SK-N-SH (cell line): Measurements from ENCODE around the gene WDR5B. TPM values are rescaled to one million over a fixed set of nuclear protein-coding genes. Genes with fewer than 3 reads are reported as not detected.

Source experiments
- CTCF ChIA-PET: fragments of 300-600, 350-600 bp; formaldehyde crosslinking; extraction: SDS; loops from one replicate; lab custom pipeline; 2021; lab: Yijun Ruan, JAX
- POLR2A ChIA-PET: fragments of 350-600 bp; sonication (Branson Sonifier 250); formaldehyde crosslinking; extraction: SDS; loops from one replicate; lab custom pipeline; 2020; ENCODE audit warnings: antibody characterized with exemption, inconsistent platforms; lab: Yijun Ruan, JAX
- DNase-seq: peaks from one replicate; pipeline ENCODE4 v3.0.0; 2012
- H2AFZ ChIP-seq: fragments of 200-600 bp; sonication (generic); 2 replicates; pipeline ENCODE4 v1.8.1; 2016; ENCODE audit warnings: antibody characterized with exemption, mild to moderate bottlenecking, low read depth
- H3F3A ChIP-seq: fragments of 200-600 bp; sonication (generic); replicated peaks from 2 replicates; pipeline ENCODE3; 2016; ENCODE audit warnings: antibody characterized with exemption, mild to moderate bottlenecking; ENCODE audit not compliant: insufficient read depth
- H3K27ac ChIP-seq, 2 experiments: fragments of 200-500 bp in 1 of 2; fragments of 200-600 bp in 1 of 2; sonication (Bioruptor generic) in 1 of 2; sonication (generic), shearing (Covaris generic) in 1 of 2; 2 replicates each; pipeline versions ENCODE4 v1.5.1 to v1.6.1; 2014 to 2016; ENCODE audit warnings: low read depth in 2 of 2, inconsistent platforms in 1 of 2, low read length in 1 of 2, mild to moderate bottlenecking in 1 of 2, mixed read lengths in 1 of 2
- H3K27me3 ChIP-seq: fragments of 200-600 bp; sonication (generic), shearing (Covaris generic); 2 replicates; pipeline ENCODE4 v1.6.1; 2016; ENCODE audit warnings: mixed run types; ENCODE audit not compliant: insufficient read depth
- H3K36me3 ChIP-seq, 2 experiments: fragments of 200-500 bp in 1 of 2; fragments of 200-600 bp in 1 of 2; sonication (Bioruptor generic) in 1 of 2; sonication (generic) in 1 of 2; replicated peaks in 1 of 2; 2 replicates each; pipeline versions ENCODE3 to v1.5.1; 2014 to 2016; ENCODE audit warnings: low read length in 1 of 2, mild to moderate bottlenecking in 1 of 2; ENCODE audit not compliant: insufficient read depth in 2 of 2, control insufficient read depth in 1 of 2
- H3K4me1 ChIP-seq, 2 experiments: fragments of 200-500 bp in 1 of 2; fragments of 200-600 bp in 1 of 2; sonication (Bioruptor generic) in 1 of 2; sonication (generic), shearing (Covaris generic) in 1 of 2; 2 replicates each; pipeline versions ENCODE4 v1.5.1 to v1.6.1; 2014 to 2016; ENCODE audit warnings: low read depth in 1 of 2, low read length in 1 of 2, mixed run types in 1 of 2; ENCODE audit not compliant: insufficient read depth in 2 of 2, control insufficient read depth in 1 of 2
- H3K4me2 ChIP-seq: fragments of 200-600 bp; sonication (generic), shearing (Covaris generic); 2 replicates; pipeline ENCODE4 v1.6.1; 2017; ENCODE audit warnings: mixed run types
- H3K4me3 ChIP-seq, 2 experiments: fragments of 200-500 bp in 1 of 2; fragments of 200-600 bp in 1 of 2; sonication (Bioruptor generic) in 1 of 2; sonication (generic), shearing (Covaris generic) in 1 of 2; 2 replicates each; pipeline versions ENCODE4 v1.5.1 to v1.8.1; 2014 to 2016; ENCODE audit warnings: low read depth in 2 of 2, inconsistent platforms in 1 of 2, low read length in 1 of 2, mild to moderate bottlenecking in 1 of 2, mixed read lengths in 1 of 2, moderate library complexity in 1 of 2
- H3K79me2 ChIP-seq: fragments of 200-600 bp; sonication (generic); 2 replicates; pipeline ENCODE4 v1.8.1; 2017; ENCODE audit warnings: mild to moderate bottlenecking; ENCODE audit not compliant: insufficient read depth
- H3K9ac ChIP-seq: fragments of 200-600 bp; sonication (generic); 2 replicates; pipeline ENCODE4 v1.6.1; 2017; ENCODE audit warnings: mixed run types
- H3K9me2 ChIP-seq: fragments of 200-600 bp; sonication (generic); 2 replicates; pipeline ENCODE4 v1.6.1; 2017; ENCODE audit warnings: mixed run types
- H3K9me3 ChIP-seq: fragments of 200-600 bp; sonication (generic); 2 replicates; pipeline ENCODE4 v1.6.1; 2017; ENCODE audit warnings: mixed run types, mild to moderate bottlenecking, moderate library complexity
- H4K20me1 ChIP-seq: fragments of 200-600 bp; sonication (generic); 2 replicates; pipeline ENCODE4 v1.6.1; 2017; ENCODE audit warnings: mild to moderate bottlenecking, mixed run types; ENCODE audit not compliant: insufficient read depth
- CHD2 ChIP-seq: fragments of 150-350 bp; IDR thresholded peaks from 2 replicates; pipeline ENCODE4 v1.6.1; 2018; ENCODE audit warnings: low read length; ENCODE audit not compliant: partially characterized antibody
- ELF1 ChIP-seq: IDR thresholded peaks from 2 replicates; pipeline ENCODE4 v1.4.0; 2012
- FOXJ3 ChIP-seq: sonication (generic); formaldehyde crosslinking; IDR thresholded peaks from 2 replicates; pipeline ENCODE4 v1.5.1; 2020; ENCODE audit warnings: mild to moderate bottlenecking, missing genetic modification reagents
- FOXM1 ChIP-seq: IDR thresholded peaks from 2 replicates; pipeline ENCODE4 v1.4.0; 2012; ENCODE audit warnings: low read depth, mild to moderate bottlenecking
- GATA2 ChIP-seq: sonication (generic); formaldehyde crosslinking; IDR thresholded peaks from 2 replicates; pipeline ENCODE4 v1.5.0; 2020; ENCODE audit warnings: mild to moderate bottlenecking, missing genetic modification reagents
- NFIC ChIP-seq: IDR thresholded peaks from 2 replicates; pipeline ENCODE4 v1.4.0; 2012; ENCODE audit warnings: borderline replicate concordance
- PBX3 ChIP-seq: IDR thresholded peaks from 2 replicates; pipeline ENCODE4; 2012
- RAD21 ChIP-seq: IDR thresholded peaks from 2 replicates; pipeline ENCODE4 v1.6.1; 2012; ENCODE audit warnings: mild to moderate bottlenecking, low read length
- RFX5 ChIP-seq: IDR thresholded peaks from 2 replicates; pipeline ENCODE4 v1.6.1; 2012; ENCODE audit warnings: mild to moderate bottlenecking, improper control_type of control experiment, low read length
- SMC3 ChIP-seq: IDR thresholded peaks from 2 replicates; pipeline ENCODE4 v1.6.1; 2012; ENCODE audit warnings: low read depth, low read length, improper control_type of control experiment
- TAF1 ChIP-seq: IDR thresholded peaks from 2 replicates; pipeline ENCODE4 v1.6.1; 2012; ENCODE audit warnings: low read depth, mild to moderate bottlenecking, low read length, moderate library complexity, borderline replicate concordance
- TCF12 ChIP-seq: IDR thresholded peaks from 2 replicates; pipeline ENCODE4 v1.4.0; 2012
- TEAD4 ChIP-seq: IDR thresholded peaks from 2 replicates; pipeline ENCODE4 v1.4.0; 2012; ENCODE audit warnings: mild to moderate bottlenecking, borderline replicate concordance; ENCODE audit not compliant: insufficient read depth
- YY1 ChIP-seq: IDR thresholded peaks from 2 replicates; pipeline ENCODE4 v1.4.0; 2012; ENCODE audit warnings: low read depth, mild to moderate bottlenecking
- whole genome bisulfite sequencing: methylation state at CpG from one replicate; pipeline ENCODE4 v1.1.6; 2017; ENCODE audit warnings: low lambda C conversion rate; 5-methylcytosine and 5-hydroxymethylcytosine counted together
- polyA plus RNA-seq, 3 experiments: library from polyadenylated mRNA; depleted of rRNA; stranded (reverse); fragments of >200 nt; gene quantifications; 2 replicates each; pipeline ENCODE4 v1.2.3, GENCODE V29; 2012
- TF ChIP-seq, protein P1 (sequence below): fragments of 150-350 bp; IDR thresholded peaks from 2 replicates; pipeline ENCODE4 v1.6.1; 2016; ENCODE audit warnings: mild to moderate bottlenecking, low read depth, low read length
- TF ChIP-seq, protein P2 (sequence below): IDR thresholded peaks from 2 replicates; pipeline ENCODE4 v1.4.0; 2012; ENCODE audit warnings: low read depth, borderline replicate concordance
- TF ChIP-seq, protein P3 (sequence below): fragments of 150-350 bp; IDR thresholded peaks from 2 replicates; pipeline ENCODE4 v1.6.1; 2017; ENCODE audit warnings: antibody characterized with exemption, low read length, low read depth, borderline replicate concordance
- TF ChIP-seq, protein P4 (sequence below): IDR thresholded peaks from 2 replicates; pipeline ENCODE4 v1.4.0; 2012; ENCODE audit warnings: low read depth, borderline replicate concordance

WDR5B gene
- polyA plus RNA-seq, 1 of the 3 experiments (the other 2 are of a cell fraction): 2.2 TPM

GRCh38 chr3:122462406-122462805 is 46.5 kb upstream of the WDR5B start:
- CTCF ChIA-PET: no interaction called here
- 98% methylated on average over 1 of the region's 1 CpG for WGBS

DNA sequence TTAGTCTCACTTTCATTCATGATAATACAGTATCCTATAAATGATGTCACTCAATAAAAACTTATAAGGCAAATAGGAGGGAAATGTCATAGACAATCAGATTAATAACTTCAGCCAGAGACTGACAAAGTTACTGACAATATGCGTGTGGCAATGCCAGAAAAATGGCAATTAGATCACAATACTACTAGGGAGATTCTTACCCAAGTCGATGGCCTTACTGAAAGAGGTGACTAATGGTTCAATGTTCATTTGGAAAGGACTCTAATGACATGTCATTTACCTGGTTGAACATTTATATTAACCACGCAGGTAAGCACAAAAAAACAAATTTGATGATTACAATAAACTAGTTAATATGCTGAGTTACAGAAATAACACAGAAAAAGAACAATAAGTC is 45.9 kb upstream of the WDR5B start:
- H3K9ac ChIP-seq: no peak overlapping the region
- TF ChIP-seq, protein P1, sequence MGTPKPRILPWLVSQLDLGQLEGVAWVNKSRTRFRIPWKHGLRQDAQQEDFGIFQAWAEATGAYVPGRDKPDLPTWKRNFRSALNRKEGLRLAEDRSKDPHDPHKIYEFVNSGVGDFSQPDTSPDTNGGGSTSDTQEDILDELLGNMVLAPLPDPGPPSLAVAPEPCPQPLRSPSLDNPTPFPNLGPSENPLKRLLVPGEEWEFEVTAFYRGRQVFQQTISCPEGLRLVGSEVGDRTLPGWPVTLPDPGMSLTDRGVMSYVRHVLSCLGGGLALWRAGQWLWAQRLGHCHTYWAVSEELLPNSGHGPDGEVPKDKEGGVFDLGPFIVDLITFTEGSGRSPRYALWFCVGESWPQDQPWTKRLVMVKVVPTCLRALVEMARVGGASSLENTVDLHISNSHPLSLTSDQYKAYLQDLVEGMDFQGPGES: no peak
- TF ChIP-seq, protein P2, sequence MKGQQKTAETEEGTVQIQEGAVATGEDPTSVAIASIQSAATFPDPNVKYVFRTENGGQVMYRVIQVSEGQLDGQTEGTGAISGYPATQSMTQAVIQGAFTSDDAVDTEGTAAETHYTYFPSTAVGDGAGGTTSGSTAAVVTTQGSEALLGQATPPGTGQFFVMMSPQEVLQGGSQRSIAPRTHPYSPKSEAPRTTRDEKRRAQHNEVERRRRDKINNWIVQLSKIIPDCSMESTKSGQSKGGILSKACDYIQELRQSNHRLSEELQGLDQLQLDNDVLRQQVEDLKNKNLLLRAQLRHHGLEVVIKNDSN: no peak
- TF ChIP-seq RAD21 (no peak), FOXJ3 (CRISPR knock-in tag) (no peak), SMC3 (no peak), ELF1 (no peak), PBX3 (no peak), NFIC (no peak), TAF1 (no peak)
- TF ChIP-seq, protein P3, sequence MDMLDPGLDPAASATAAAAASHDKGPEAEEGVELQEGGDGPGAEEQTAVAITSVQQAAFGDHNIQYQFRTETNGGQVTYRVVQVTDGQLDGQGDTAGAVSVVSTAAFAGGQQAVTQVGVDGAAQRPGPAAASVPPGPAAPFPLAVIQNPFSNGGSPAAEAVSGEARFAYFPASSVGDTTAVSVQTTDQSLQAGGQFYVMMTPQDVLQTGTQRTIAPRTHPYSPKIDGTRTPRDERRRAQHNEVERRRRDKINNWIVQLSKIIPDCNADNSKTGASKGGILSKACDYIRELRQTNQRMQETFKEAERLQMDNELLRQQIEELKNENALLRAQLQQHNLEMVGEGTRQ: no peak

More at GRCh38 chr3:122462406-122462805, 46.5 kb upstream of the WDR5B start:
- Histone ChIP-seq H3K27me3 (no peaks in the 10 kb centered on the region), H3K4me3 (no peak overlapping the region), H3K27ac (no peak overlapping the region), H4K20me1 (peaks cover 3% of the 10 kb centered on the region; the same call in 1 of the 2 replicates), H3K9ac (no peak overlapping the region), H3K4me2 (no peak overlapping the region), H3K9me2 (no peaks in the 10 kb centered on the region), H3K9me3 (no peaks in the 10 kb centered on the region), H3K79me2 (peaks cover 42% of the 10 kb centered on the region), H3K36me3 (peaks cover 64 to 69% of the 10 kb centered on the region in 2 experiments), H3K4me1 (no peaks in the 10 kb centered on the region), H3F3A (no peaks in the 10 kb centered on the region), H2AFZ (no peak overlapping the region)
- POLR2A ChIA-PET: no interaction called here
- TF ChIP-seq SMC3: no peak
- TF ChIP-seq NFIC: no peak
- TF ChIP-seq RFX5: no peak
- TF ChIP-seq FOXJ3 (CRISPR knock-in tag): no peak
- no peak for TF ChIP-seq TCF12
- TF ChIP-seq FOXM1: no peak
- TF ChIP-seq, protein P4, sequence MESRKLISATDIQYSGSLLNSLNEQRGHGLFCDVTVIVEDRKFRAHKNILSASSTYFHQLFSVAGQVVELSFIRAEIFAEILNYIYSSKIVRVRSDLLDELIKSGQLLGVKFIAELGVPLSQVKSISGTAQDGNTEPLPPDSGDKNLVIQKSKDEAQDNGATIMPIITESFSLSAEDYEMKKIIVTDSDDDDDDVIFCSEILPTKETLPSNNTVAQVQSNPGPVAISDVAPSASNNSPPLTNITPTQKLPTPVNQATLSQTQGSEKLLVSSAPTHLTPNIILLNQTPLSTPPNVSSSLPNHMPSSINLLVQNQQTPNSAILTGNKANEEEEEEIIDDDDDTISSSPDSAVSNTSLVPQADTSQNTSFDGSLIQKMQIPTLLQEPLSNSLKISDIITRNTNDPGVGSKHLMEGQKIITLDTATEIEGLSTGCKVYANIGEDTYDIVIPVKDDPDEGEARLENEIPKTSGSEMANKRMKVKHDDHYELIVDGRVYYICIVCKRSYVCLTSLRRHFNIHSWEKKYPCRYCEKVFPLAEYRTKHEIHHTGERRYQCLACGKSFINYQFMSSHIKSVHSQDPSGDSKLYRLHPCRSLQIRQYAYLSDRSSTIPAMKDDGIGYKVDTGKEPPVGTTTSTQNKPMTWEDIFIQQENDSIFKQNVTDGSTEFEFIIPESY: no peak
- no peak for TF ChIP-seq GATA2
- TF ChIP-seq YY1: no peak
- TF ChIP-seq PBX3: no peak
- TF ChIP-seq, protein P2: no peak
- TF ChIP-seq CHD2: no peak
- no peak for TF ChIP-seq TEAD4
- DNase-seq: no peak

More for the DNA sequence above, 45.9 kb upstream of the WDR5B start:
- no peak overlapping the region for H2AFZ ChIP-seq
- 78% methylated on average over 3 of the region's 3 CpGs for WGBS
- DNase-seq: no peak
- no peak overlapping the region for H3K4me3 ChIP-seq
- ChIA-PET POLR2A (no interaction called here), CTCF (no interaction called here)
- H3K27me3 ChIP-seq: no peaks in the 10 kb centered on the region
- no peaks in the 10 kb centered on the region for H3K9me3 ChIP-seq
- H4K20me1 ChIP-seq: peaks cover 3% of the 10 kb centered on the region; the same call in 1 of the 2 replicates
- no peak overlapping the region for H3K27ac ChIP-seq
- H3K9me2 ChIP-seq: no peaks in the 10 kb centered on the region
- H3F3A ChIP-seq: no peaks in the 10 kb centered on the region
- H3K4me2 ChIP-seq: no peak overlapping the region
- peaks cover 38% of the 10 kb centered on the region for H3K79me2 ChIP-seq
- no peaks in the 10 kb centered on the region for H3K4me1 ChIP-seq
- H3K36me3 ChIP-seq: peaks cover 61 to 75% of the 10 kb centered on the region in 2 experiments
